HUES48 (cell line): ENCODE measurements around the gene ANKRD24.

Experiments used
- H3K27ac ChIP-seq: one replicate; pipeline ENCODE4 v1.7.0; 2013; ENCODE audit warnings: low read depth, low read length, inconsistent platforms
- H3K27me3 ChIP-seq: 2 replicates; pipeline ENCODE4 v1.6.1; 2013; ENCODE audit warnings: mild to moderate bottlenecking, low read length; ENCODE audit not compliant: control insufficient read depth, insufficient read depth
- H3K36me3 ChIP-seq: 2 replicates; pipeline ENCODE4 v1.6.1; 2013; ENCODE audit warnings: low read length; ENCODE audit not compliant: control insufficient read depth, insufficient read depth
- H3K4me1 ChIP-seq: 2 replicates; pipeline ENCODE4 v1.6.1; 2013; ENCODE audit warnings: mild to moderate bottlenecking, low read length; ENCODE audit not compliant: control insufficient read depth, insufficient read depth
- H3K4me3 ChIP-seq: 2 replicates; pipeline ENCODE4 v1.5.1; 2013; ENCODE audit warnings: mild to moderate bottlenecking, low read depth, low read length
- H3K9ac ChIP-seq: 2 replicates; pipeline ENCODE4 v1.6.1; 2013; ENCODE audit warnings: mild to moderate bottlenecking, low read depth, low read length, moderate library complexity
- H3K9me3 ChIP-seq: 2 replicates; pipeline ENCODE4 v1.6.1; 2013; ENCODE audit warnings: low read length; ENCODE audit not compliant: control insufficient read depth, insufficient read depth

Gene ANKRD24

GRCh38 chr19:4174213-4174894 is 8.1 kb upstream of the ANKRD24 start:
- H3K36me3 ChIP-seq, result no peaks in the 10 kb centered on the region; the same call in 1 of the 2 replicates
- H3K27me3 ChIP-seq, result peaks cover 8% of the 10 kb centered on the region
- no peak overlapping the region for H3K27ac ChIP-seq
- no peak overlapping the region for H3K9ac ChIP-seq
- no peaks in the 10 kb centered on the region for H3K9me3 ChIP-seq
- no peak overlapping the region for H3K4me3 ChIP-seq
- H3K4me1 ChIP-seq, result no peaks in the 10 kb centered on the region

GRCh38 chr19:4174895-4175668 is 7.4 kb upstream of the ANKRD24 start:
- Histone ChIP-seq H3K4me1 (no peaks in the 10 kb centered on the region), H3K36me3 (no peaks in the 10 kb centered on the region; the same call in 1 of the 2 replicates), H3K9me3 (no peaks in the 10 kb centered on the region), H3K4me3 (no peak overlapping the region), H3K27me3 (peaks cover 8% of the 10 kb centered on the region), H3K9ac (no peak overlapping the region), H3K27ac (no peak overlapping the region)

GRCh38 chr19:4175669-4175931 is 6.9 kb upstream of the ANKRD24 start:
- no peaks in the 10 kb centered on the region; the same call in 1 of the 2 replicates for H3K36me3 ChIP-seq
- H3K9ac ChIP-seq, result no peak overlapping the region
- no peak overlapping the region for H3K4me3 ChIP-seq
- no peaks in the 10 kb centered on the region for H3K9me3 ChIP-seq
- H3K27me3 ChIP-seq, result peaks cover 8% of the 10 kb centered on the region
- no peak overlapping the region for H3K27ac ChIP-seq
- H3K4me1 ChIP-seq, result no peaks in the 10 kb centered on the region

- Histone ChIP-seq H3K36me3 (no peaks in the 10 kb centered on the region; the same call in 1 of the 2 replicates), H3K9ac (no peak overlapping the region), H3K9me3 (no peaks in the 10 kb centered on the region), H3K4me3 (no peak overlapping the region), H3K27ac (no peak overlapping the region), H3K27me3 (peaks cover 4% of the 10 kb centered on the region), H3K4me1 (no peaks in the 10 kb centered on the region)
Observed at GRCh38 chr19:4177146-4177545, 5.3 kb upstream of the ANKRD24 start.

- Histone ChIP-seq H3K27ac (no peak overlapping the region), H3K4me3 (no peak overlapping the region), H3K27me3 (no peaks in the 10 kb centered on the region), H3K9me3 (no peaks in the 10 kb centered on the region), H3K36me3 (no peaks in the 10 kb centered on the region; the same call in 1 of the 2 replicates), H3K9ac (no peak overlapping the region), H3K4me1 (no peaks in the 10 kb centered on the region)
Observed at GRCh38 chr19:4178990-4179389, 3.5 kb upstream of the ANKRD24 start.

GRCh38 chr19:4181053-4181508 is 1.4 kb upstream of the ANKRD24 start:
- Histone ChIP-seq H3K4me3 (no peak overlapping the region), H3K9ac (no peak overlapping the region), H3K36me3 (no peaks in the 10 kb centered on the region), H3K4me1 (no peaks in the 10 kb centered on the region), H3K27ac (no peak overlapping the region), H3K27me3 (no peaks in the 10 kb centered on the region), H3K9me3 (no peaks in the 10 kb centered on the region)

GRCh38 chr19:4183967-4184717 is 1.7 kb downstream of the ANKRD24 start:
- Histone ChIP-seq H3K27me3 (no peaks in the 10 kb centered on the region), H3K36me3 (no peaks in the 10 kb centered on the region), H3K9ac (no peak overlapping the region), H3K4me1 (no peaks in the 10 kb centered on the region), H3K4me3 (no peak overlapping the region), H3K9me3 (no peaks in the 10 kb centered on the region), H3K27ac (no peak overlapping the region)

- H3K9me3 ChIP-seq, result no peaks in the 10 kb centered on the region
- H3K4me1 ChIP-seq, result no peaks in the 10 kb centered on the region
- no peak overlapping the region for H3K9ac ChIP-seq
- no peak overlapping the region for H3K27ac ChIP-seq
- no peak overlapping the region for H3K4me3 ChIP-seq
- H3K36me3 ChIP-seq, result no peaks in the 10 kb centered on the region
- no peaks in the 10 kb centered on the region for H3K27me3 ChIP-seq
Observed at GRCh38 chr19:4184718-4185352, 2.3 kb downstream of the ANKRD24 start.

GRCh38 chr19:4185413-4186086 is 3.1 kb downstream of the ANKRD24 start:
- H3K4me1 ChIP-seq, result no peaks in the 10 kb centered on the region
- H3K27ac ChIP-seq, result no peak overlapping the region
- H3K9ac ChIP-seq, result no peak overlapping the region
- no peaks in the 10 kb centered on the region for H3K9me3 ChIP-seq
- H3K36me3 ChIP-seq, result no peaks in the 10 kb centered on the region
- H3K4me3 ChIP-seq, result no peak overlapping the region
- H3K27me3 ChIP-seq, result no peaks in the 10 kb centered on the region

GRCh38 chr19:4186087-4186993 is 3.9 kb downstream of the ANKRD24 start:
- no peaks in the 10 kb centered on the region for H3K4me1 ChIP-seq
- H3K27ac ChIP-seq, result no peak overlapping the region
- no peak overlapping the region for H3K9ac ChIP-seq
- H3K4me3 ChIP-seq, result no peak overlapping the region
- H3K36me3 ChIP-seq, result no peaks in the 10 kb centered on the region
- H3K27me3 ChIP-seq, result no peaks in the 10 kb centered on the region
- no peaks in the 10 kb centered on the region for H3K9me3 ChIP-seq
